ENCODE data around the gene CADPS.

DNA sequence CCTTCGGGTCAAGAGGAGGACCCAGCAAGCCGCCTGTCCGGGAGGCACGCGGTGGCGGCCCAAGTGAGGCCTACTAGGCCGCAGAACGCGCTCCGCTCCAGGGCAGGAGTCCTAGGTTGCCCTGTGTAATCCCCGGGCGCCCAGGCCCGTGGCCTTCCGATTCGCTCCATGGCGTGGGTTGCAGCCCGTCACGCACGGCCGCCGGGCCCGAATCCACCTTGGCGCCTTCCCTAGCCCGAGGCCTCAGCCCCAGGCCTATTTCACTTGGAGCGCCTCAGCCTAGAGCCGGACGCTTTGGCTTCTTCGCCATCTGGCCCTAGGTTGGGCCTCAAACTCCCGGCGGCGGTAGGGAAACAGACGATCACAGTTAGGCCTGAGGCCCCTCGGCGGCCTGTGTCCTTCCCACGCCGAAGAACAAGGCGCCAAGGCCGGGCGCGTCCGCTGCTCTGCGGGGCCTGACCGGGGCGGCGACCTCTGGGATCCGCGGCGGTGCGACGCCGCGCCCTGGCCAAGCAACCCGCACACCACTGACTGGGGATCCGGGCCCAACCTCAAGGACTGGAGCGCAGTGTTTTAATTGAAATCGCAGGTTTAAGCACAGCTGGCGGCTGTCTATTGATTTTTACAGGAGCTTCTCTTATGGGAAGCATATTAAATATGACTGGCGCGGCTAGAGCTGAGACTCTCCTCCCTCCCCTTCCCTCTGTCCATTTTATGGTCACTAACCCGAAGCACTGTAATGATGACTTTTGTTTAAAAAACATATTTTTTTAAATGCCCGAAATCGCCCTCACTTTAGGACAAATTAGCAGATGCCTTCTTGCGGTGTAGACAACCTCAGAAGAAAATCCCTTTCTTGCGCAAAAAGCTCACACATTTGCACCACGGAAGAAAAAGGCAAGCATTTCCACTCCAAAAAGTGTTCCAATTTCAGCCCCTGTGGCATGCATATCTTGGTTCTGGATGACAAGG, 498.0 kb downstream of the CADPS start:
- TF ChIP-seq, protein P1, sequence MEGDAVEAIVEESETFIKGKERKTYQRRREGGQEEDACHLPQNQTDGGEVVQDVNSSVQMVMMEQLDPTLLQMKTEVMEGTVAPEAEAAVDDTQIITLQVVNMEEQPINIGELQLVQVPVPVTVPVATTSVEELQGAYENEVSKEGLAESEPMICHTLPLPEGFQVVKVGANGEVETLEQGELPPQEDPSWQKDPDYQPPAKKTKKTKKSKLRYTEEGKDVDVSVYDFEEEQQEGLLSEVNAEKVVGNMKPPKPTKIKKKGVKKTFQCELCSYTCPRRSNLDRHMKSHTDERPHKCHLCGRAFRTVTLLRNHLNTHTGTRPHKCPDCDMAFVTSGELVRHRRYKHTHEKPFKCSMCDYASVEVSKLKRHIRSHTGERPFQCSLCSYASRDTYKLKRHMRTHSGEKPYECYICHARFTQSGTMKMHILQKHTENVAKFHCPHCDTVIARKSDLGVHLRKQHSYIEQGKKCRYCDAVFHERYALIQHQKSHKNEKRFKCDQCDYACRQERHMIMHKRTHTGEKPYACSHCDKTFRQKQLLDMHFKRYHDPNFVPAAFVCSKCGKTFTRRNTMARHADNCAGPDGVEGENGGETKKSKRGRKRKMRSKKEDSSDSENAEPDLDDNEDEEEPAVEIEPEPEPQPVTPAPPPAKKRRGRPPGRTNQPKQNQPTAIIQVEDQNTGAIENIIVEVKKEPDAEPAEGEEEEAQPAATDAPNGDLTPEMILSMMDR (IDR thresholded peaks at IDR 0.05; ENCODE audit: low read length), result no peak
- TF ChIP-seq EZH2 (IDR thresholded peaks at IDR 0.05; ENCODE audit: borderline replicate concordance, low read length), result no peak

All from OCI-LY1 (cell line).